Peyer's patch (tissue), 4 donors: ENCODE measurements around the gene RIN1.

ENCODE experiments used
- CTCF ChIP-seq, 6 experiments: fragments of 450-650 bp in 4 of 6; fragments of 200-600 bp in 2 of 6; sonication (generic) in 1 of 6; IDR thresholded peaks; one replicate each; pipeline ENCODE4 v1.5.1; 2017 to 2019; ENCODE audit warnings: antibody characterized with exemption in 6 of 6, mild to moderate bottlenecking in 3 of 6, moderate library complexity in 1 of 6
- POLR2A ChIP-seq, 2 donors: fragments of 450-650 bp; IDR thresholded peaks; one replicate each; pipeline ENCODE4 v1.5.1; 2017; ENCODE audit warnings: antibody characterized with exemption in 2 of 2, mild to moderate bottlenecking in 2 of 2, moderate library complexity in 2 of 2

GRCh38 chr11:66297610-66298009 is 38.6 kb downstream of the RIN1 start:
- TF ChIP-seq CTCF (IDR thresholded peaks at IDR 0.05) = no peak
- TF ChIP-seq POLR2A (IDR thresholded peaks at IDR 0.05) = no peak
